VCaP (cell line): ENCODE data around the gene METTL13.

Experiments
- H3K27ac ChIP-seq: fragments of 450-650 bp; 2 replicates; pipeline ENCODE4 v1.5.1; 2017
- TF ChIP-seq, protein P1 (sequence below): fragments of 450-650 bp; conservative IDR thresholded peaks from 2 replicates; pipeline ENCODE4 v1.5.1; 2017; ENCODE audit warnings: mild to moderate bottlenecking, moderate library complexity

Gene METTL13

DNA sequence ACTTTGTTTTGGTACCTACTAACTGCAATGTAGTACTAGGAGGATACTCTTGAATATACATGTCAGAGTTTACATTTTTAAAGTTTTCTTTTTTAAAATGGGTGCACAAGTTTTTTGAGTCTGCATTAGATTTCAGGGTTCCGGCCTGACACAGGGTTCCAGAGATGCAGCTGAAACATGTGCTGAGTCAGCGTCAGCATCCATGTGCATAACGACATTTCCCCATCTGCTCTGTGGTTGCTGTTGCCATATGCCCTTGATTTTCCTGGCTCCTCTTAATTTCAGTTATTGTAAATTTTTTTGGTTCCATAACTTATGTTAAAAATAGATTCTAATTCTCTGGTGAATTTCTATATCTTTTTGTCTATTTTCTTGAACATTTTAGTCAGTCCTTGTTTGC lies 12.3 kb upstream of the METTL13 start:
- TF ChIP-seq, protein P1, sequence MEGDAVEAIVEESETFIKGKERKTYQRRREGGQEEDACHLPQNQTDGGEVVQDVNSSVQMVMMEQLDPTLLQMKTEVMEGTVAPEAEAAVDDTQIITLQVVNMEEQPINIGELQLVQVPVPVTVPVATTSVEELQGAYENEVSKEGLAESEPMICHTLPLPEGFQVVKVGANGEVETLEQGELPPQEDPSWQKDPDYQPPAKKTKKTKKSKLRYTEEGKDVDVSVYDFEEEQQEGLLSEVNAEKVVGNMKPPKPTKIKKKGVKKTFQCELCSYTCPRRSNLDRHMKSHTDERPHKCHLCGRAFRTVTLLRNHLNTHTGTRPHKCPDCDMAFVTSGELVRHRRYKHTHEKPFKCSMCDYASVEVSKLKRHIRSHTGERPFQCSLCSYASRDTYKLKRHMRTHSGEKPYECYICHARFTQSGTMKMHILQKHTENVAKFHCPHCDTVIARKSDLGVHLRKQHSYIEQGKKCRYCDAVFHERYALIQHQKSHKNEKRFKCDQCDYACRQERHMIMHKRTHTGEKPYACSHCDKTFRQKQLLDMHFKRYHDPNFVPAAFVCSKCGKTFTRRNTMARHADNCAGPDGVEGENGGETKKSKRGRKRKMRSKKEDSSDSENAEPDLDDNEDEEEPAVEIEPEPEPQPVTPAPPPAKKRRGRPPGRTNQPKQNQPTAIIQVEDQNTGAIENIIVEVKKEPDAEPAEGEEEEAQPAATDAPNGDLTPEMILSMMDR, result no peak
- no peak overlapping the region for H3K27ac ChIP-seq

DNA sequence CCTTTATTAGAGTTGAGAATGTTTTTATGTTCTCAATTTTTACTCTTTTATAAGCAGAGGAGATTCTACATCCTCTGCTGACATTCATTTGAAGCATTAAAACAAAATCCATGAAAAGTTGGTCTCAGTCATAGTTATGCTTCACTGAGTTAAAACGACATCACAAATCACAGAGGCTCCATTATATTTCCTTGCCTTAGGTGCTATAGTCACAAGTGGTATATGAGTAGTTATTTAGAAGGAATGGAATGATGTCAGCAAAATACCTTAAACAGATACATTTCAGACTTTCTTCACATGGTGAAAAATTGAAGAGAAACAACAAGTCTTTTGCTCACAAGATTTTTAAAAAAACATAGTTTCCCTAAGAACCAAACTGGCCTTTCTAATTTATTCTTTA lies 11.7 kb upstream of the METTL13 start:
- TF ChIP-seq, protein P1, result no peak
- no peak overlapping the region for H3K27ac ChIP-seq

GRCh38 chr1:171772312-171772711 lies 9.1 kb upstream of the METTL13 start:
- H3K27ac ChIP-seq, result no peak overlapping the region
- TF ChIP-seq, protein P1, result no peak

GRCh38 chr1:171780583-171781175 lies 781 bp upstream of the METTL13 start:
- H3K27ac ChIP-seq, result peak overlapping the region; percentile 89
- TF ChIP-seq, protein P1, result no peak

DNA sequence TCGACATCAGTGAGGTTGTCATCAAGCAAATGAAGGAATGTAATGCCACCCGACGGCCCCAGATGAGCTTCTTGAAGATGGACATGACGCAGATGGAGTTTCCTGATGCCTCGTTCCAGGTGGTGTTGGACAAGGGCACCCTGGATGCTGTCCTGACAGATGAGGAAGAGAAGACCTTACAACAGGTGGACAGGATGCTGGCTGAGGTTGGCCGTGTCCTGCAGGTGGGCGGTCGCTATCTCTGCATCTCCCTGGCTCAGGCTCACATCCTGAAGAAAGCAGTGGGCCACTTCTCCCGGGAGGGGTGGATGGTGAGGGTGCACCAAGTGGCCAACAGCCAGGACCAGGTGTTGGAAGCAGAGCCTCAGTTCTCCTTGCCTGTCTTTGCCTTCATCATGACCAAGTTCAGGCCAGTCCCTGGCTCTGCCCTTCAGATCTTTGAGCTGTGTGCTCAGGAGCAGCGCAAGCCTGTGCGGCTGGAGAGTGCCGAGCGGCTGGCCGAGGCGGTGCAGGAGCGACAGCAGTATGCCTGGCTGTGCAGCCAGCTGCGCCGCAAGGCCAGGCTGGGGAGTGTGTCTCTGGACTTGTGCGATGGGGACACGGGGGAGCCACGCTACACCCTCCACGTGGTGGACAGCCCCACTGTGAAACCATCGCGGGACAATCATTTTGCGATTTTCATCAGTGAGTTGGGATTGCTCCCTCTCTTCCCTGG lies 2.5 kb downstream of the METTL13 start:
- TF ChIP-seq, protein P1, result no peak
- no peak overlapping the region for H3K27ac ChIP-seq

DNA sequence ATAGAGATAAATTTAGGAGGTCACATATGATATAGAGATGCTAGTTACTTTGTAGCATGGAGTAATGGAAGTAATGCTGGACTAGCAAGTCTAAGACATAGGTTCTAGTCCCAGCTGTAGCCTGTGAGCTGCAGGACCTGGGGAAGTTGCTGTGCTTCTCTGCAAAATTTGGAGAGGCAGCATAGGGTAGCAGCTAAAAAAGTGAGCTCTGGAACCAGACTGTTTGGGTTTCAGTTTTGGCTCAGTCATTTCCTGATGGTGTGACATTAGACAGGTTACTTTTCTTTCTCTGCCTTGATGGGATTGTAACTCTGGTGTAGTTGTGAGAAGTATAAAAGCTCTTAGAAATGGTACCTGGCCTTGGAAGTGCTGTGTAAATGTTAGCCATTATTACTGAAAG lies 3.3 kb downstream of the METTL13 start:
- H3K27ac ChIP-seq, result no peak overlapping the region
- TF ChIP-seq, protein P1, result no peak

DNA sequence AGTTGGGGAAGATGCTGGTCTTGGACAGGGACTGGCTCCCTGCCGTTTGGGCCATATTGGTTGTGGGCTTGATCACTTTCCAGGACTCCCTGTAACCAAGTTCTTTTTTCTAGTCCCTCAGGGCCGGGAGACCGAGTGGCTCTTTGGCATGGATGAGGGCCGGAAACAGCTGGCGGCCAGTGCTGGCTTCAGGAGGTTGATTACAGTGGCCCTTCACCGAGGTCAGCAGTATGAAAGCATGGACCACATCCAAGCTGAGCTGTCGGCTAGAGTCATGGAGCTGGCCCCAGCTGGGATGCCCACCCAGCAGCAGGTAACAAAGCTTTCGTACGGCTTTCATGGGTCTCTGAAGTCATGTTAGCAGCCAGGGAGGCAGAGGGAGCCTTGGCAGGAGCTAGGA lies 4.3 kb downstream of the METTL13 start:
- no peak overlapping the region for H3K27ac ChIP-seq
- TF ChIP-seq, protein P1, result no peak
